ENCODE data around the gene RCL1.

Gene RCL1

GRCh38 chr9:4814913-4815312 lies 22.2 kb downstream of the RCL1 start:
- DNase-seq, result no peak

GRCh38 chr9:4815381-4815956 lies 22.7 kb downstream of the RCL1 start:
- no peak for DNase-seq

- DNase-seq, result no peak
Measured at GRCh38 chr9:4820168-4820567, 27.4 kb downstream of the RCL1 start.

- no peak for DNase-seq
Measured at GRCh38 chr9:4821133-4821532, 28.4 kb downstream of the RCL1 start.

- no peak for DNase-seq
Measured at GRCh38 chr9:4822057-4822456, 29.3 kb downstream of the RCL1 start.

GRCh38 chr9:4826417-4827166 lies 33.8 kb downstream of the RCL1 start:
- DNase-seq, result no peak

GRCh38 chr9:4827224-4827623 lies 34.5 kb downstream of the RCL1 start:
- DNase-seq, result no peak

- no peak for DNase-seq
Measured at GRCh38 chr9:4828761-4829160, 36.0 kb downstream of the RCL1 start.

GRCh38 chr9:4829969-4830368 lies 37.2 kb downstream of the RCL1 start:
- DNase-seq, result no peak

- no peak for DNase-seq
Measured at GRCh38 chr9:4830699-4831098, 38.0 kb downstream of the RCL1 start.

- no peak for DNase-seq
Measured at GRCh38 chr9:4831119-4831518, 38.4 kb downstream of the RCL1 start.

- no peak for DNase-seq
Measured at GRCh38 chr9:4831944-4832343, 39.2 kb downstream of the RCL1 start.

GRCh38 chr9:4832786-4833579 lies 40.2 kb downstream of the RCL1 start:
- DNase-seq, result no peak

GRCh38 chr9:4833781-4834560 lies 41.2 kb downstream of the RCL1 start:
- no peak for DNase-seq

GRCh38 chr9:4836676-4837075 lies 43.9 kb downstream of the RCL1 start:
- DNase-seq, result no peak

GRCh38 chr9:4837261-4838188 lies 44.8 kb downstream of the RCL1 start:
- no peak for DNase-seq

- no peak for DNase-seq
Measured at GRCh38 chr9:4838189-4838546, 45.4 kb downstream of the RCL1 start.

- DNase-seq, result no peak
Measured at GRCh38 chr9:4839470-4839912, 46.7 kb downstream of the RCL1 start.

GRCh38 chr9:4840018-4840417 lies 47.3 kb downstream of the RCL1 start:
- DNase-seq, result no peak

GRCh38 chr9:4842213-4842612 lies 49.5 kb downstream of the RCL1 start:
- DNase-seq, result no peak

- DNase-seq, result no peak
Measured at GRCh38 chr9:4842734-4843133, 50.0 kb downstream of the RCL1 start.

Measured in activated gamma-delta T cell (primary cell).